ENCODE measurements around the gene SGMS1.
A peak's percentile ranks its signal among the peaks of the same experiment; 100 is the strongest.

Gene SGMS1

DNA sequence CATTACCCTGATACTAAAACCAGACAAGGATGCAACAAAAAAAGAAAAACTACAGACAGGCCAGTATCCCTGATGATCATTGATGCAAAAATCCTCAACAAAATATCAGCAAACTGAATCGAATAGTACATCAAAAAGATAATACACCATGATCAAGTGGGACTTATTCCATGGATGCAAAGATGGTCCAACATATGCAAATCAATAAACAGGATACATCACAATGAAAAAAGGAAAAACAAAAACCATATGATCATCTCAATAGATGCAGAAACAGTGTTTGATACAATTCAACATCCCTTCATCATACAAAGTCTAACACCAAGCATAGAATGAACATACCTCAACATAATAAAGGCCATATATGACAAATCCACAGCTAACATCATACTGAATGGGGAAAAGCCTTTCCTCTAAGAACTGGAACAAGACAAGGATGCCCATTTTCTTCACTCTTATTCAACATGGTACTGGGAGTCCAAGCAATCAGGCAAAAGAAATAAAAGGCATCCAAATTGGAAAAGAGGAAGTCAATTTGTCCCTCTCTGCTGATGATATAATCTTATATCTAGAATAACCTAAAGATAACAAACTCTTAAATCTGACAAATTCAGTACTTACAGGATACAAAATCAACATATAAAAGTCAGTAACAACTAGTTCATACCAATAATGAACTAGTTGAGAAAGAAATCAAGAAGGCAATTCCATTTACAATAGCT, 323.6 kb downstream of the SGMS1 start:
- H3K4me3 ChIP-seq (ENCODE audit: control insufficient read depth, low read depth, low read length): no peak overlapping the region
- no peak for DNase-seq (ENCODE audit: low read depth)
- TF ChIP-seq, protein P1, sequence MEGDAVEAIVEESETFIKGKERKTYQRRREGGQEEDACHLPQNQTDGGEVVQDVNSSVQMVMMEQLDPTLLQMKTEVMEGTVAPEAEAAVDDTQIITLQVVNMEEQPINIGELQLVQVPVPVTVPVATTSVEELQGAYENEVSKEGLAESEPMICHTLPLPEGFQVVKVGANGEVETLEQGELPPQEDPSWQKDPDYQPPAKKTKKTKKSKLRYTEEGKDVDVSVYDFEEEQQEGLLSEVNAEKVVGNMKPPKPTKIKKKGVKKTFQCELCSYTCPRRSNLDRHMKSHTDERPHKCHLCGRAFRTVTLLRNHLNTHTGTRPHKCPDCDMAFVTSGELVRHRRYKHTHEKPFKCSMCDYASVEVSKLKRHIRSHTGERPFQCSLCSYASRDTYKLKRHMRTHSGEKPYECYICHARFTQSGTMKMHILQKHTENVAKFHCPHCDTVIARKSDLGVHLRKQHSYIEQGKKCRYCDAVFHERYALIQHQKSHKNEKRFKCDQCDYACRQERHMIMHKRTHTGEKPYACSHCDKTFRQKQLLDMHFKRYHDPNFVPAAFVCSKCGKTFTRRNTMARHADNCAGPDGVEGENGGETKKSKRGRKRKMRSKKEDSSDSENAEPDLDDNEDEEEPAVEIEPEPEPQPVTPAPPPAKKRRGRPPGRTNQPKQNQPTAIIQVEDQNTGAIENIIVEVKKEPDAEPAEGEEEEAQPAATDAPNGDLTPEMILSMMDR (IDR thresholded peaks at IDR 0.05; ENCODE audit: control insufficient read depth, insufficient read depth, low read depth, low read length, missing control alignments): no peak

DNA sequence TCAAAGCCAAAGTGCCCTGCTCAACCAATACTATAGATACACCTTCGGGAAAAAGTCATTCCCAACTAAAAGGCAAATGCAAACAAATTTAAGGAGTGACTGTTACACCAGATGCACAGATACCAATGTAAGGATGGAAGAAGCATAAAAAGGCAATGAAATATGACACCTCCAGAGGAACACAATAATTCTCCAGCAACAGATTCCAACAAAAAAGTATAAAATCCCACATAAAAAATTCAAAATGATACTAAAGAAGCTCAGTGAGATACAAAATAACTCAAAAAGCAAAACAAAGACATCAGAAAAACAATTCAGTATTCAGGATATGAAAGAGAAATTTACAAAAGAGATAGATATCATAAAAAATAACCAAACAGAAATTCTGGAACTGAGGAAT, 328.4 kb downstream of the SGMS1 start:
- H3K4me3 ChIP-seq (ENCODE audit: control insufficient read depth, low read depth, low read length): no peak overlapping the region
- TF ChIP-seq, protein P1 (IDR thresholded peaks at IDR 0.05; ENCODE audit: control insufficient read depth, insufficient read depth, low read depth, low read length, missing control alignments): no peak
- no peak for DNase-seq (ENCODE audit: low read depth)

DNA sequence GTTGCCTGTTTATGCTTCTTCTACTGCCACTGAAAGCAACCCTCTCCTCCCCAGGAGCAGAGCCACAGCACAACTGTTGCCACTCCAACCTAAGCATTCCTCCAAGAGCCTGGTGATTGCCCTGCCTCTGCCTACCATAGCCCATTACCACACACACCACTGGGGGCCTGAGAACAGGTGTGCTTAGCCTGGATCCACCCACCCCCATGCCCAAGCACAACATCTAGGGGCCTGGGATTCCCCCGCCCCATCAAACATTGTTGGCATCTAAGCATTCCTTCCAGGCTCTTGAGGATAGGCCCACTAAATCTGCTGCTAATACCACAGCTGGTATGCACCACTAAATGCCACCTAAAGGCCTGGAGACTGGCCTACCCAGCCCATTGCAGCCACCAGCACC, 329.2 kb downstream of the SGMS1 start:
- H3K4me3 ChIP-seq (ENCODE audit: control insufficient read depth, low read depth, low read length): no peak overlapping the region
- no peak for DNase-seq (ENCODE audit: low read depth)
- TF ChIP-seq, protein P1 (IDR thresholded peaks at IDR 0.05; ENCODE audit: control insufficient read depth, insufficient read depth, low read depth, low read length, missing control alignments): no peak

DNA sequence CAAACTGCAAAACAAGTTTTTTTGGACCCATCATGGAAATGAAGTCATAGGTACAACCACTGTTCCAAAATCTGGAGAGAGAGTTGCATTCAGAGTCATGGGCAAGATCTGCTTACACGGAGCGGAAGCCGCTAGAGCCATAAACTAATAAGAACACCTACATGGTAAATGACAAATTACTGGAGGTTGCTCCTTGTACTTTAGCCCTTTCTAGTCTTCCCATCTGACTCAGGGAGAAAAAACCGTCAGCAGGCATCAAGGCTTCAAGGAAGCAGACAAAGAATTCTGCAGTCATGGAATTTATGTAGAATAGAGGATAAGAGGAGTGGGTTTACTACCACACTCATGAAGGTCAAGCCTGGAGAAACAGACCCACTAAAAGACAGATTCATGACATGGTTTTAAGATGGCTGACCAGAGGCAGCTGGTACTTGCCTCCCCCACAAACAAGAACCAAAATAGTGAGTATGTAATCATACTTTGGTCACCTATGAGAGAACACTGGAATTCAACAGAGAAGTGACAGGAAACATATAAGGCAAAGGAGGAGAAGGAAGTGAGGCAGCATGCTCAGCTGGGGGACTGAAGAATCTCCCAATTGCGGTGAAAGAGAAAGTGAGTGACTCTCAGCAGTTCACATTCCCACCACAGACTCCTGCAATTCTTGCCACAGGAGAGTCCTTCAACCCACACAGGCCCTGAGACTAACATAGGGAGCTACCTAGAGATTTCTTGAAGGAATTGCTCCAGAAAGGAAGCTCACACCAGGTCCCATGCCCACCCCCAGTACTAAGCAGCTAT, 330.0 kb downstream of the SGMS1 start:
- H3K4me3 ChIP-seq (ENCODE audit: control insufficient read depth, low read depth, low read length): no peak overlapping the region
- TF ChIP-seq, protein P1 (IDR thresholded peaks at IDR 0.05; ENCODE audit: control insufficient read depth, insufficient read depth, low read depth, low read length, missing control alignments): no peak
- DNase-seq (ENCODE audit: low read depth): no peak

DNA sequence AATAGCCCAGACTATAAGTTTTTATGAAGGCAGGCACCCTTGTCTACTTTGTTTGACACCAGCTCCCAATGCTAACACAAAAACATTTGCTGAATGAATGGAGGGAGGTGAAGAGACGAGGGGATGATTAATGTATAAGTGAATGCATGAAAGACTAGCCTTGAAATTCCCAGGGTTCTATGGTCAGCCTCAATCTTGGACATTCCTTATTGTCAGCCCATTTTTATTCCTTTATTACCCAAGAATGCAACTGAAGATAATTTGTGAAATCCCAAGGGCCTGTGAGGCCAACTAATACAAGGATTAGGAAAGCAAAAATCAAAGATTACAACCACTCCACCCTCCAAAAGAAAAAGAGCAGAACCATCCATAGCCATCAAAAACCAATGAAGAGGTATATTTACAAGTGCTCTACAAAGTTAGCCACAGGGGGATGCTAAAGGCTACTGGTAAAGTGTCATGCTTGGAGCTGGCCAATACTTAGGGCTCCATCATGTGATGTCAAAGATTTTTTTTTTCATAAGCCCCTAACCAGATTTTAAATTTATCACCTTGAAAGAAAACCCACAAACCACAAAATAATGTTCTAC, 332.4 kb downstream of the SGMS1 start:
- TF ChIP-seq, protein P1 (IDR thresholded peaks at IDR 0.05; ENCODE audit: control insufficient read depth, insufficient read depth, low read depth, low read length, missing control alignments): peak; percentile 58
- no peak for DNase-seq (ENCODE audit: low read depth)
- no peak overlapping the region for H3K4me3 ChIP-seq (ENCODE audit: control insufficient read depth, low read depth, low read length)

DNA sequence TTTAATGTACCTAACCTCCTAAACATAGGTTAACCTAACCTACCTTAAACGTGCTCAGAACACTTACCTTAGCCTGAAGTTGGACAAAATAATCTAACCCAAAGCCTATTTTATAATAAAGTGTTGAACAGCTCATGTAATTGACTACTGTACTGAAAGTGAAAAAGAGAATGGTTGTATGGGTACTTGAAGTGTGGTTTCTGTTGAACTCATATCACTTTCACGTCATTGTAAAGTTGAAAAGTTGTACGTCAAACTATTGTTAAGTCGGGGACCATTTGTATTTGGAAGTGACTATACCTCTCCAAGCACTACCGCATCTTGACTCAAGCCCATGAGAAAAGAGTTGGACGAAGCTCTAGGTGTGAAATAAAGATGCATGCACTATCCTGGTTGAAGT, 334.6 kb downstream of the SGMS1 start:
- H3K4me3 ChIP-seq (ENCODE audit: control insufficient read depth, low read depth, low read length): no peak overlapping the region
- TF ChIP-seq, protein P1 (IDR thresholded peaks at IDR 0.05; ENCODE audit: control insufficient read depth, insufficient read depth, low read depth, low read length, missing control alignments): no peak
- DNase-seq (ENCODE audit: low read depth): no peak

Measured in AG09309 (cell line).